Loucy (cell line): ENCODE measurements around the gene VHLL.

Source experiments
- EZH2phosphoT487 ChIP-seq: fragments of 200-600 bp; IDR thresholded peaks from 2 replicates; pipeline ENCODE4 v1.6.1; 2018; ENCODE audit warnings: antibody characterized with exemption, mild to moderate bottlenecking, moderate library complexity, borderline replicate concordance
- TF ChIP-seq, protein P1 (sequence below): fragments of 200-600 bp; sonication (generic); conservative IDR thresholded peaks from 2 replicates; pipeline ENCODE4 v1.5.1; 2014; ENCODE audit warnings: mild to moderate bottlenecking, antibody characterized with exemption, low read length

GRCh38 chr1:156282479-156283222 is 16.5 kb downstream of the VHLL start, which contains the start of gene SMG5:
- TF ChIP-seq, protein P1, sequence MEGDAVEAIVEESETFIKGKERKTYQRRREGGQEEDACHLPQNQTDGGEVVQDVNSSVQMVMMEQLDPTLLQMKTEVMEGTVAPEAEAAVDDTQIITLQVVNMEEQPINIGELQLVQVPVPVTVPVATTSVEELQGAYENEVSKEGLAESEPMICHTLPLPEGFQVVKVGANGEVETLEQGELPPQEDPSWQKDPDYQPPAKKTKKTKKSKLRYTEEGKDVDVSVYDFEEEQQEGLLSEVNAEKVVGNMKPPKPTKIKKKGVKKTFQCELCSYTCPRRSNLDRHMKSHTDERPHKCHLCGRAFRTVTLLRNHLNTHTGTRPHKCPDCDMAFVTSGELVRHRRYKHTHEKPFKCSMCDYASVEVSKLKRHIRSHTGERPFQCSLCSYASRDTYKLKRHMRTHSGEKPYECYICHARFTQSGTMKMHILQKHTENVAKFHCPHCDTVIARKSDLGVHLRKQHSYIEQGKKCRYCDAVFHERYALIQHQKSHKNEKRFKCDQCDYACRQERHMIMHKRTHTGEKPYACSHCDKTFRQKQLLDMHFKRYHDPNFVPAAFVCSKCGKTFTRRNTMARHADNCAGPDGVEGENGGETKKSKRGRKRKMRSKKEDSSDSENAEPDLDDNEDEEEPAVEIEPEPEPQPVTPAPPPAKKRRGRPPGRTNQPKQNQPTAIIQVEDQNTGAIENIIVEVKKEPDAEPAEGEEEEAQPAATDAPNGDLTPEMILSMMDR, result no peak
- TF ChIP-seq EZH2phosphoT487, result no peak
